Measurements from ENCODE around the gene NREP.
A peak's percentile ranks its signal among the peaks of the same experiment; 100 is the strongest.

The NREP gene

GRCh38 chr5:111775224-111775623 lies 18.2 kb upstream of the NREP start:
- Histone ChIP-seq H3K4ac (ENCODE audit: low read depth, low read length) (no peak overlapping the region), H2BK12ac (ENCODE audit: low read length) (no peak overlapping the region), H3K14ac (ENCODE audit: low read length) (no peak overlapping the region), H3K27ac (ENCODE audit: low read depth, low read length) (no peak overlapping the region), H3K4me1 (ENCODE audit: control insufficient read depth in 1 of 2, insufficient read depth in 2 of 2, low read length in 2 of 2) (peaks cover 3 to 4% of the 10 kb centered on the region in 2 experiments), H2AK5ac (ENCODE audit: low read length) (no peak overlapping the region), H3K4me3 (ENCODE audit: low read depth, low read length) (no peak overlapping the region), H3K9ac (ENCODE audit: low read length) (no peak overlapping the region), H3K36me3 (ENCODE audit: control insufficient read depth in 1 of 2, insufficient read depth in 2 of 2, low read length in 2 of 2) (no peaks in the 10 kb centered on the region), H3K18ac (ENCODE audit: low read length) (no peak overlapping the region), H2AFZ (ENCODE audit: insufficient read depth, low read length, poor library complexity) (no peak overlapping the region), H2BK5ac (ENCODE audit: low read depth, low read length, poor library complexity) (no peak overlapping the region), H4K12ac (ENCODE audit: low read depth, low read length) (no peak overlapping the region), H3K23ac (ENCODE audit: low read length) (no peak overlapping the region), H3K4me2 (ENCODE audit: low read length) (no peak overlapping the region), H4K8ac (ENCODE audit: low read depth, low read length) (no peak overlapping the region), H3K9me3 (ENCODE audit: insufficient read depth, low read depth, low read length) (no peaks in the 10 kb centered on the region), H4K91ac (ENCODE audit: low read depth, low read length) (no peak overlapping the region), H3K79me2 (ENCODE audit: control insufficient read depth, insufficient read depth, low read length, poor library complexity) (no peaks in the 10 kb centered on the region), H3K27me3 (ENCODE audit: insufficient read depth, low read length) (no peaks in the 10 kb centered on the region), H3K79me1 (ENCODE audit: low read length) (peaks cover 2% of the 10 kb centered on the region), H2BK120ac (ENCODE audit: insufficient read depth, low read length, poor library complexity) (no peak overlapping the region)
- no CpG with 5 or more reads among the region's 2 CpGs for WGBS (ENCODE audit: extremely low coverage, insufficient coverage, insufficient read length)
- DNase-seq: peak in 1 of 2 donors; percentile 73

- no CpG with 5 or more reads among the region's 4 CpGs for WGBS (ENCODE audit: extremely low coverage, insufficient coverage, insufficient read length)
Observed at GRCh38 chr5:111774525-111774924, 17.5 kb upstream of the NREP start.

GRCh38 chr5:111772456-111773122 lies 15.6 kb upstream of the NREP start:
- Histone ChIP-seq H2BK5ac (ENCODE audit: low read depth, low read length, poor library complexity) (no peak overlapping the region), H2AK5ac (ENCODE audit: low read length) (no peak overlapping the region), H3K14ac (ENCODE audit: low read length) (no peak overlapping the region), H2BK120ac (ENCODE audit: insufficient read depth, low read length, poor library complexity) (no peak overlapping the region), H4K12ac (ENCODE audit: low read depth, low read length) (no peak overlapping the region), H3K23ac (ENCODE audit: low read length) (no peak overlapping the region), H3K18ac (ENCODE audit: low read length) (no peak overlapping the region), H3K4me2 (ENCODE audit: low read length) (no peak overlapping the region), H3K9me3 (ENCODE audit: insufficient read depth, low read depth, low read length) (no peaks in the 10 kb centered on the region), H3K79me1 (ENCODE audit: low read length) (peaks cover 2% of the 10 kb centered on the region), H4K91ac (ENCODE audit: low read depth, low read length) (no peak overlapping the region), H3K4ac (ENCODE audit: low read depth, low read length) (no peak overlapping the region), H3K27me3 (ENCODE audit: insufficient read depth, low read length) (no peaks in the 10 kb centered on the region), H3K79me2 (ENCODE audit: control insufficient read depth, insufficient read depth, low read length, poor library complexity) (no peaks in the 10 kb centered on the region), H4K8ac (ENCODE audit: low read depth, low read length) (no peak overlapping the region), H3K4me3 (ENCODE audit: low read depth, low read length) (no peak overlapping the region), H3K36me3 (ENCODE audit: control insufficient read depth in 1 of 2, insufficient read depth in 2 of 2, low read length in 2 of 2) (no peaks in the 10 kb centered on the region), H2AFZ (ENCODE audit: insufficient read depth, low read length, poor library complexity) (no peak overlapping the region), H3K27ac (ENCODE audit: low read depth, low read length) (no peak overlapping the region), H3K4me1 (ENCODE audit: control insufficient read depth in 1 of 2, insufficient read depth in 2 of 2, low read length in 2 of 2) (peaks cover 3 to 4% of the 10 kb centered on the region in 2 experiments), H2BK12ac (ENCODE audit: low read length) (no peak overlapping the region), H3K9ac (ENCODE audit: low read length) (no peak overlapping the region)
- no peak for DNase-seq
- WGBS (ENCODE audit: extremely low coverage, insufficient coverage, insufficient read length): no CpG with 5 or more reads among the region's 6 CpGs

More at GRCh38 chr5:111774525-111774924, 17.5 kb upstream of the NREP start:
- H2AFZ ChIP-seq (ENCODE audit: insufficient read depth, low read length, poor library complexity): no peak overlapping the region
- peaks cover 2% of the 10 kb centered on the region for H3K79me1 ChIP-seq (ENCODE audit: low read length)
- no peak overlapping the region for H4K12ac ChIP-seq (ENCODE audit: low read depth, low read length)
- H3K79me2 ChIP-seq (ENCODE audit: control insufficient read depth, insufficient read depth, low read length, poor library complexity): no peaks in the 10 kb centered on the region
- H3K4me2 ChIP-seq (ENCODE audit: low read length): peak overlapping the region; percentile 1
- H3K23ac ChIP-seq (ENCODE audit: low read length): no peak overlapping the region
- H3K27me3 ChIP-seq (ENCODE audit: insufficient read depth, low read length): no peaks in the 10 kb centered on the region
- no peaks in the 10 kb centered on the region for H3K9me3 ChIP-seq (ENCODE audit: insufficient read depth, low read depth, low read length)
- no peak overlapping the region for H2BK12ac ChIP-seq (ENCODE audit: low read length)
- no peak overlapping the region for H3K18ac ChIP-seq (ENCODE audit: low read length)
- no peak overlapping the region for H4K8ac ChIP-seq (ENCODE audit: low read depth, low read length)
- no peak overlapping the region for H2BK120ac ChIP-seq (ENCODE audit: insufficient read depth, low read length, poor library complexity)
- peaks cover 3 to 4% of the 10 kb centered on the region in 2 experiments for H3K4me1 ChIP-seq (ENCODE audit: control insufficient read depth in 1 of 2, insufficient read depth in 2 of 2, low read length in 2 of 2)
- H3K4me3 ChIP-seq (ENCODE audit: low read depth, low read length): no peak overlapping the region
- peak in 1 of 2 donors; percentile 66 for DNase-seq
- H2AK5ac ChIP-seq (ENCODE audit: low read length): no peak overlapping the region
- no peak overlapping the region for H3K9ac ChIP-seq (ENCODE audit: low read length)
- H3K27ac ChIP-seq (ENCODE audit: low read depth, low read length): no peak overlapping the region
- H2BK5ac ChIP-seq (ENCODE audit: low read depth, low read length, poor library complexity): no peak overlapping the region
- H3K36me3 ChIP-seq (ENCODE audit: control insufficient read depth in 1 of 2, insufficient read depth in 2 of 2, low read length in 2 of 2): no peaks in the 10 kb centered on the region
- no peak overlapping the region for H4K91ac ChIP-seq (ENCODE audit: low read depth, low read length)
- no peak overlapping the region for H3K4ac ChIP-seq (ENCODE audit: low read depth, low read length)
- no peak overlapping the region for H3K14ac ChIP-seq (ENCODE audit: low read length)

GRCh38 chr5:111769541-111769940 lies 12.5 kb upstream of the NREP start:
- Histone ChIP-seq H3K4ac (ENCODE audit: low read depth, low read length) (no peak overlapping the region), H2AFZ (ENCODE audit: insufficient read depth, low read length, poor library complexity) (no peak overlapping the region), H4K91ac (ENCODE audit: low read depth, low read length) (no peak overlapping the region), H3K14ac (ENCODE audit: low read length) (no peak overlapping the region), H3K79me2 (ENCODE audit: control insufficient read depth, insufficient read depth, low read length, poor library complexity) (no peaks in the 10 kb centered on the region), H2AK5ac (ENCODE audit: low read length) (no peak overlapping the region), H3K18ac (ENCODE audit: low read length) (no peak overlapping the region), H3K4me2 (ENCODE audit: low read length) (no peak overlapping the region), H4K12ac (ENCODE audit: low read depth, low read length) (no peak overlapping the region), H3K79me1 (ENCODE audit: low read length) (no peaks in the 10 kb centered on the region), H3K27me3 (ENCODE audit: insufficient read depth, low read length) (no peaks in the 10 kb centered on the region), H3K4me1 (ENCODE audit: control insufficient read depth in 1 of 2, insufficient read depth in 2 of 2, low read length in 2 of 2) (peaks cover 3% of the 10 kb centered on the region in 2 experiments), H2BK12ac (ENCODE audit: low read length) (no peak overlapping the region), H4K8ac (ENCODE audit: low read depth, low read length) (no peak overlapping the region), H3K9me3 (ENCODE audit: insufficient read depth, low read depth, low read length) (no peaks in the 10 kb centered on the region), H3K9ac (ENCODE audit: low read length) (no peak overlapping the region), H3K36me3 (ENCODE audit: control insufficient read depth in 1 of 2, insufficient read depth in 2 of 2, low read length in 2 of 2) (no peaks in the 10 kb centered on the region), H3K23ac (ENCODE audit: low read length) (no peak overlapping the region), H2BK120ac (ENCODE audit: insufficient read depth, low read length, poor library complexity) (no peak overlapping the region), H3K4me3 (ENCODE audit: low read depth, low read length) (no peak overlapping the region), H3K27ac (ENCODE audit: low read depth, low read length) (no peak overlapping the region), H2BK5ac (ENCODE audit: low read depth, low read length, poor library complexity) (no peak overlapping the region)
- no peak for DNase-seq
- WGBS (ENCODE audit: extremely low coverage, insufficient coverage, insufficient read length): no CpG with 5 or more reads among the region's 4 CpGs
